GM19043 (cell line): ENCODE results near the gene FGD6.
"Not testable (repeated sequence)": the region's sequence is repeated elsewhere in the genome, so short reads cannot be mapped to it uniquely, and the experiment has no call there.

ENCODE experiments used
- ATAC-seq: cut with Tn5 transposase; IDR thresholded peaks from one replicate; pipeline ENCODE4 v1.9.1; 2021; ENCODE audit warnings: low read depth; ENCODE audit not compliant: unreplicated experiment

Gene FGD6

GRCh38 chr12:95134085-95134484, 83.2 kb downstream of the FGD6 start:
- ATAC-seq, result no peak

- ATAC-seq, result no peak
Observed at GRCh38 chr12:95131589-95132340, 85.5 kb downstream of the FGD6 start.

DNA sequence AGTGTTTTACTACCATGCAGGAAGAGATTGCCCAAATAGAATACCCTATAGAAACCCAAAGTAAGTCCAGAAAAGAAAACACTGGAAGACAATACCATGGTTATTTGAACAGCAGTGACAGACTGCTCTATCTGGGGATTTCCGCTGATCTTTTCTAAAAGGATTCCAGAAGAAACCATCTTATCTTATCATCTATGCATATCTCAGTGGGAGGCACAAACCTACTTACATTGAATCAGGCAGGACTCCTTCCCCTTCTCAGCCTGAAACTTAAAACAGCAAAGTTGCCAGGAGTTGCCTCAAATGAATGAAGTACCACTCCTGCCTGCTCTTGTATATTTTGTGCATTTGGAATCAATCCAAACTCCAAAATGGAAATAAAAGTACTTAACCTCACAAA, 87.2 kb downstream of the FGD6 start:
- ATAC-seq, result no peak

- no peak for ATAC-seq
Observed at GRCh38 chr12:95129115-95129514, 88.2 kb downstream of the FGD6 start.

DNA sequence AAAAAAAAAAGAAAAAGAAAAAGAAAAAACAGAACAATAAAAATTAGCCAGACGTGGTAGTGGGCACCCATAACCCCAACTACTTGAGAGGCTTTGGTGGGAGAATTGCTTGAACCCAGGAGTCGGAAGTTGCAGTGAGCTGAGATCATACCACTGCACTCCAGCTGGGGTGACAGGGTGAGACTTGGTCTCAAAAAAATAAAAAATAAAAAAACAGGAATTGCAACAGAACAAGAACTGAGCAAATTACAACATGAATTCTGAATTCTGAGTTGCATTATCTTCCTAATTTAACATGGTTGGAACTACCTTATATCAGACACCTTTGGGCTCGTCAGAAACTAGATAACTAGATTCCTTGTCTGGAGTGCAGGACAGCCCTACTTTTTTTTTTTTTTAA, 90.5 kb downstream of the FGD6 start:
- ATAC-seq, result no peak

DNA sequence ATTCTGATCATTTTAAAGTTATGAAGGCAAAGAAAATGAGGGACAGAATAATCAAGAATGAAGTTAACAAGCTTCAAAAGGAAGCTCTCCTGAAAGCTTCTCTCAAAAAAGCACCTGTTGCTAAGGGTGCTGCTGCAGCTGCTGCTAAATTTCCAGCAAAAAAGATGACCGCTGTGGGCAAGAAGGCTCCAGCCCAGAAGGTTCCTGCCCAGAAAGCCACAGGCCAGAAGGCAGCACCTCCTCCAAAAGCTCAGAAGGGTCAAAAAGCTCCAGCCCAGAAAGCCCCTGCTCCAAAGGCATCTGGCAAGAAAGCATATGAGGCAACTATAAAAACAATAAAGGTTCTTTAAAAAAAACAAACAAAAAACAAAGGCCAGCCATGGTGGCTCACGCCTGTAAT, 91.2 kb downstream of the FGD6 start:
- no peak for ATAC-seq

DNA sequence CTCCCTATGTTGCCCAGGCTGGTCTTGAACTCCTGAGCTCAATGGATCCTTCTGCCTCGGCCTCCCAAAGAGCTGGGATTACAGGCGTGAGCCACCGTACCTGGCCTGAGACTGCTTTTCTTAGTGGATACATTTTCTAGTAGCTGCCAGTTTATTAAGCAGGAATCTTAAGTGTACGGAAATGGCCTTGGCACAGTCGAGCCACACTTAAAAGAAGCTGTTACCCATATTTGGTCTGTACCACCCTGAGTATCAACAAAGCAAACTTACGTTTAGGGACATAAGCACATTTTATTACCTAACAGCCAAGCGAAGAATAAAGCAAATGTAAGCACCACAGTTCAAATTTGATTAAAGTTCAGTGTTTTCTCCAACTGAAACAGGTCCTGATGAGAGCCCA, 93.2 kb downstream of the FGD6 start:
- no peak for ATAC-seq

GRCh38 chr12:95118788-95119179, 98.5 kb downstream of the FGD6 start:
- ATAC-seq, result no peak

DNA sequence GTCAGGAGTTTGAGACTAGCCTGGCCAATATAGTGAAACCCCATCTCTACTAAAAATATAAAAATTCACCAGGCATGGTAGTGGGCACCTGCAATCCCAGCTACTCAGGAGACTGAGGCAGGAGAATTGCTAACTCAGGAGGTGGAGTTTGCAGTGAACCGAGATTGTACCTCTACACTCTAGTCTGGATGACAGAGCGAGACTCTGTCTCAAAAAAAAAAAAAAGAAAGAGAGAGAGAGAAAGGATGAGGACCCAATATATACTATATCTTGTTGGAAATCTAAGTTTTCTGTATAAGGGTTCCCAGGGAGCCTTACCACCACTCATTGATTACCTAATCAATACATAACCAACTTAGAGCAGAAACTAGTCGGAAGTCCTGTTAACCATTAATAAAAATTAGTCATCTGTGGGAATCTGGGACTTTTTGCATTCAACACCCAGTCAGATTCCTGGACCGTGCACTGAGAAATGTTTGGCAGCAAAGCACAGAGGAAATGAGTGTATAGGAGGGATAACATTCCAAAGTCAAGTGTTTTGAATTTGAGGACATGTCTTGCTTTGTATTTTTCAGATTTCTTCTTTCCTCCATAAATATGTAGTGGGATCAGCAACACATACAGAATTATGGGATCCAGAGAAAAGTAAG, 99.0 kb downstream of the FGD6 start:
- ATAC-seq, result no peak

DNA sequence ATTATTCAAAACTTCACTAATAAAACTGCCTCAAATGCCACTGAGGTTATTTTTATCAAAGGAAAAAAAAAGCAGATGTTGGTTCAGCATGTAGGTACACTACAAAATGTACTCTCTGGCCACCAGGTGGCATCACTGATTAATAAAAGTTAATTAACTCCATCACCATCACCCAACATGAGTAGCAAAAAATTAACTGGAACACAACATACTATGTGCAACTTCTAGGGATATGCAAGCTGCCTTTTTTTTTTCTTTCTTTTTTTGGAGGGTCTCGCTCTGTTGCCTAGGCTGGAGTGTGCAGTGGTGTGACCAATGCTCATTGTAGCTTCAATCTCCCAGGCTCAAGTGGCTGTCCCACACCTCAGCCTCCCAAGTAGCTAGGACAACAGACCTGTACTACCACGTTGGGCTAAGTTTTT, 100.1 kb downstream of the FGD6 start:
- ATAC-seq, result peak; percentile 82

DNA sequence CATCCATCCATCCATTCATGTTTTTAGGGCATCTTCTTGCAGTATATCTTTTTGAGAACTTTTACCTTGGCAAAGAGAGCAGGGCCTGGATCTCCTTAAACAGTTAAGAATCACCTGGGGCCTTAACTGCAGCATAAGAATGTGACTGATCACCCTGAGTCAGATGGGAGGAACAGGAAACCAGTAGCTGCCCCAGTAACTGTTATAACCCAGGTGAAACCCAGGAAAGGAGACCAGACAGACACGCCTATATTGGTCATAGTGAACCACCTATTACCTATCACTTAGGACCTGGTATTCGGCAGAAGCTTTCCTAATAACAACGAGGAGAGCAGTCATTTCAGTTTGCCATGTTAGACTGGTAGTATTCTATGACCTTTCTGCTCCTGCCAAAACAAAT, 100.5 kb downstream of the FGD6 start:
- ATAC-seq, result peak; percentile 40

DNA sequence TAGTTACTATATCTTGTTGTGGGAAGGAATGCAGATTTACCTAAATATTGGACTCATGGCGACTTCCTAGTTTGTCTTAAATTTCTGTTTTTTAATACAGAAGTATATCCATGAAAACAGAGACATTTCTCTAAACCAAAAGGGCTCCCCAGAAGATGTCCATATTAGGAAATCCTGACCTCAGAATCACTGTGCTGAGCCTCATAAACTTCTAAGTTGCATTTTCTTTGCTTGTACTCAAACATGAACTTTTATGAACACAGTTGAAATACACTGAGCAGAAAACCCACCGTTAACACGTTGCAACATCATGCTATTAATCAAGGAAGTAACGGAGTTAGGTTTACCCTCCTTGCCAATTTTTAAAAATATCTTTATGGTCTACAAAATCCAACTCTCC, 100.9 kb downstream of the FGD6 start:
- ATAC-seq, result no peak

- no peak for ATAC-seq
Observed at GRCh38 chr12:95115641-95116040, 101.6 kb downstream of the FGD6 start.

GRCh38 chr12:95114766-95115405, 102.4 kb downstream of the FGD6 start:
- ATAC-seq, result no peak

- no peak for ATAC-seq
Observed at GRCh38 chr12:95107362-95107761, 109.9 kb downstream of the FGD6 start.

GRCh38 chr12:95105540-95105939, 111.7 kb downstream of the FGD6 start:
- no peak for ATAC-seq

DNA sequence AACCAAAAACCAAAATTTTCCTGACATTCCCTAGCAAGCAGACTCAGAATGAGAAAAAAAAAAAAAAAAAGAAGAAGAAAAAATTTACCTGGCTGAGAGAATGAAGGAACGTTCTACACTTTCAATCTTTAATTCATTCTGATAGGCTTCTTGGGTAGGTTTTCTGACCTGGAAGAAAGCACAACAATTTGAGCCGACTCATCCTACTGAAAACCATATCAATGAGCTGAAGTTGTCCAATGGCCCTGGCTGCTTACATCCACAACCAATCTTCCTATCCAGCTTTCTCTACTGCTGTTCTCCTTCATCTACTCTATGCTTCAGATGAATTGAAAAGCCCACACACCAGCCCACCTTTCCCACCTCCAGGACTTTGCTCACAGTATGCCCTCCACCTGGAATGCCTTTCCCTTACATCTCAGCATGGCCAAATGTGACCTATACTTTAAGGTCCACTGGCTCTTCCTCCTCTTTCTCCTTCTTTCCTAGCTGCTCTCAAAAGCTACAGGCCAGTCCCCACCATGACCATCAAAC, 112.3 kb downstream of the FGD6 start:
- no peak for ATAC-seq

DNA sequence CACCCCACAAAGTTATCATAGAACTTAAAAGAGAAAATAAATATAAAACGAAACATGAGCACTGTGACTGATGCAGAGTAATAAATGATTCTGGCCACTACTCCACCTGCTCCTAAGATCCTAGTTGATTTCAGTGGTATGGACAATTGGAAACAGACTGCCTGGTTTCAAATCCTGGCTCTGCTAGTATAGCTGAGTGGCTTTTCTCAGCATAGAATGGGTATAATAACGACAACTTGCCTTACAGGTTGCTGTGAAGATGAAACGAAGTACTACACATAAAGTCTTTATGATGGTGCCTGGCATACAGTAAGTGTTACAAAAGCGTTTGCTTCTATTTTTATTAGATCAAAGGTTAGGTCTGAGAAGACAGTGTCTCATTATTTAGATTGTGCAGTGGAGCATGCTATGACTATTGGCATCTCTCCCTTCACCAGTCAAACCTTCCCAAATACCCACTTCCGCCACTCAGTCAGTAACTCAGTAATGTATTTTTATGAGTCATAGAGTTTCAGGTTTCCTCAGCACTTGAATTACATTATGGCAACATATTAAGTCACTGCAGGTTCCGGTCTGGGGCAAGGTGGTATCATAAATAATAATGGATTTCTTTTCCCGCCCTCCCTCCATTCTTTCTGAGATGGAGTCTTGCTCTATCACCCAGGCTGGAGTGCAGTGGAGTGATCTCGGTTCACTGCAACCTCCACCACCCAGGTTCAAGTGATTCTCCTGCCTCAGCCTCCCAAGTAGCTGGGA, 114.2 kb downstream of the FGD6 start:
- peak; percentile 95 for ATAC-seq

DNA sequence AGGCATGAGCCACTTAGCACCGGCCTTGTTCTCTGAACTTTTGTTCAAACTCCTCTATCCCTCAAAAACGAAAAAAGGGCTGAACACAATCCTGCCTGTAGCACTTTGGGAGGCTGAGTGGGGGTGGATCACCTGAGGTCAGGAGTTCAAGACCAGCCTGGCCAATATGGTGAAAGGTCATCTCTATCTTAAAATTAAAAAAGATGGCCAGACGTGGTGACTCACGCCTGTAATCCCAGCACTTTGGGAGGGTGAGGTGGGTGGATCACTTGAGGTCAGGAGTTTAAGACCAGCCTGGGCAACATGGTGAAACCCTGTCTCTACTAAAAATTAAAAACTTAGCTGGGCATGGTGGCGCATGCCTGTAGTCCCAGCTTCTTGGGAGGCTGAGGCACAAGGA, 115.3 kb downstream of the FGD6 start:
- not testable (repeated sequence) for ATAC-seq

GRCh38 chr12:95100264-95101190, 116.7 kb downstream of the FGD6 start:
- no peak for ATAC-seq
